Suprapubic skin (tissue), 4 donors: ENCODE data around the gene CTNNBL1. TPM values are rescaled to one million over a fixed set of nuclear protein-coding genes. Genes with fewer than 3 reads are reported as not detected.

Experiments
- DNase-seq, 2 donors: peaks; one replicate each; pipeline ENCODE4 v3.0.0-alpha.2; 2019; ENCODE audit warnings: low spot score in 2 of 2
- H3K27ac ChIP-seq: fragments of 200-600 bp; sonication (generic); one replicate; pipeline ENCODE4 v1.5.1; 2019
- H3K27me3 ChIP-seq: fragments of 200-600 bp; sonication (generic); one replicate; pipeline ENCODE4 v1.5.1; 2019
- H3K36me3 ChIP-seq: fragments of 200-600 bp; sonication (generic); one replicate; pipeline ENCODE4 v1.5.1; 2019
- H3K4me1 ChIP-seq: fragments of 200-600 bp; sonication (generic); one replicate; pipeline ENCODE4 v1.5.1; 2019
- H3K4me3 ChIP-seq: fragments of 200-600 bp; sonication (generic); one replicate; pipeline ENCODE4 v1.5.1; 2019; ENCODE audit warnings: mild to moderate bottlenecking
- H3K9me3 ChIP-seq: fragments of 200-600 bp; sonication (generic); one replicate; pipeline ENCODE4 v1.5.1; 2019
- EP300 ChIP-seq: sonication (generic); formaldehyde crosslinking; IDR thresholded peaks from one replicate; pipeline ENCODE4 v1.6.1; 2017; ENCODE audit warnings: antibody characterized with exemption
- POLR2A ChIP-seq, 2 donors: fragments of 450-650 bp; IDR thresholded peaks; one replicate each; pipeline ENCODE4 v1.6.1; 2017; ENCODE audit warnings: antibody characterized with exemption in 2 of 2, mild to moderate bottlenecking in 2 of 2, moderate library complexity in 2 of 2
- POLR2AphosphoS5 ChIP-seq, 3 donors: sonication (generic); formaldehyde crosslinking; IDR thresholded peaks; one replicate each; pipeline ENCODE4 v1.6.1; 2017; ENCODE audit warnings: antibody characterized with exemption in 3 of 3
- WGBS: methylation state at CpG from one replicate; pipeline ENCODE4 v1.1.5; 2018; 5-methylcytosine and 5-hydroxymethylcytosine counted together
- total RNA-seq, 4 donors: library from RNA; depleted of rRNA; stranded (reverse); fragments of >200 nt; gene quantifications; one replicate each; pipeline ENCODE4 v1.1.0, GENCODE V29; 2016
- TF ChIP-seq, protein P1 (sequence below), 2 donors: fragments of 200-600 bp in 1 of 2; fragments of 450-650 bp in 1 of 2; sonication (generic) in 1 of 2; IDR thresholded peaks; one replicate each; pipeline ENCODE4 v1.5.1; 2016 to 2019; ENCODE audit warnings: antibody characterized with exemption in 2 of 2, mild to moderate bottlenecking in 1 of 2, moderate library complexity in 1 of 2

CTNNBL1 gene
- total RNA-seq, 4 donors from 2014 or later = 17.2 to 27.4 (median 26.1) TPM

- Histone ChIP-seq H3K27ac (no peak overlapping the region), H3K36me3 (no peaks in the 10 kb centered on the region), H3K4me1 (peaks cover 3% of the 10 kb centered on the region), H3K9me3 (no peaks in the 10 kb centered on the region), H3K27me3 (peaks cover 7% of the 10 kb centered on the region), H3K4me3 (no peak overlapping the region)
- TF ChIP-seq, protein P1, sequence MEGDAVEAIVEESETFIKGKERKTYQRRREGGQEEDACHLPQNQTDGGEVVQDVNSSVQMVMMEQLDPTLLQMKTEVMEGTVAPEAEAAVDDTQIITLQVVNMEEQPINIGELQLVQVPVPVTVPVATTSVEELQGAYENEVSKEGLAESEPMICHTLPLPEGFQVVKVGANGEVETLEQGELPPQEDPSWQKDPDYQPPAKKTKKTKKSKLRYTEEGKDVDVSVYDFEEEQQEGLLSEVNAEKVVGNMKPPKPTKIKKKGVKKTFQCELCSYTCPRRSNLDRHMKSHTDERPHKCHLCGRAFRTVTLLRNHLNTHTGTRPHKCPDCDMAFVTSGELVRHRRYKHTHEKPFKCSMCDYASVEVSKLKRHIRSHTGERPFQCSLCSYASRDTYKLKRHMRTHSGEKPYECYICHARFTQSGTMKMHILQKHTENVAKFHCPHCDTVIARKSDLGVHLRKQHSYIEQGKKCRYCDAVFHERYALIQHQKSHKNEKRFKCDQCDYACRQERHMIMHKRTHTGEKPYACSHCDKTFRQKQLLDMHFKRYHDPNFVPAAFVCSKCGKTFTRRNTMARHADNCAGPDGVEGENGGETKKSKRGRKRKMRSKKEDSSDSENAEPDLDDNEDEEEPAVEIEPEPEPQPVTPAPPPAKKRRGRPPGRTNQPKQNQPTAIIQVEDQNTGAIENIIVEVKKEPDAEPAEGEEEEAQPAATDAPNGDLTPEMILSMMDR (IDR thresholded peaks at IDR 0.05) = no peak
- no peak for TF ChIP-seq POLR2A (IDR thresholded peaks at IDR 0.05)
- no peak for TF ChIP-seq POLR2AphosphoS5 (IDR thresholded peaks at IDR 0.05)
- no peak for DNase-seq
- WGBS = 65% methylated on average over 7 of the region's 13 CpGs
Observed at GRCh38 chr20:37890643-37891042, 196.8 kb downstream of the CTNNBL1 start.

GRCh38 chr20:37892001-37892400, 198.2 kb downstream of the CTNNBL1 start:
- no peaks in the 10 kb centered on the region for H3K9me3 ChIP-seq
- 48% methylated on average over 9 of the region's 9 CpGs for WGBS
- no peak for DNase-seq

GRCh38 chr20:37893566-37894241, 199.9 kb downstream of the CTNNBL1 start:
- Histone ChIP-seq H3K9me3 (no peaks in the 10 kb centered on the region), H3K36me3 (no peaks in the 10 kb centered on the region), H3K4me3 (no peak overlapping the region), H3K27ac (no peak overlapping the region), H3K4me1 (peaks cover 3% of the 10 kb centered on the region), H3K27me3 (no peaks in the 10 kb centered on the region)
- 82% methylated on average over 5 of the region's 5 CpGs for WGBS
- DNase-seq = no peak
- TF ChIP-seq POLR2AphosphoS5 (IDR thresholded peaks at IDR 0.05) (no peak), EP300 (no peak), POLR2A (IDR thresholded peaks at IDR 0.05) (no peak)
- TF ChIP-seq, protein P1 (IDR thresholded peaks at IDR 0.05) = no peak

More at GRCh38 chr20:37892001-37892400, 198.2 kb downstream of the CTNNBL1 start:
- Histone ChIP-seq H3K36me3 (no peaks in the 10 kb centered on the region), H3K4me3 (no peak overlapping the region), H3K27ac (no peak overlapping the region), H3K4me1 (peaks cover 3% of the 10 kb centered on the region), H3K27me3 (no peaks in the 10 kb centered on the region)
- TF ChIP-seq POLR2AphosphoS5 (IDR thresholded peaks at IDR 0.05) (no peak), POLR2A (IDR thresholded peaks at IDR 0.05) (no peak), EP300 (no peak)
- TF ChIP-seq, protein P1 (IDR thresholded peaks at IDR 0.05) = no peak

DNA sequence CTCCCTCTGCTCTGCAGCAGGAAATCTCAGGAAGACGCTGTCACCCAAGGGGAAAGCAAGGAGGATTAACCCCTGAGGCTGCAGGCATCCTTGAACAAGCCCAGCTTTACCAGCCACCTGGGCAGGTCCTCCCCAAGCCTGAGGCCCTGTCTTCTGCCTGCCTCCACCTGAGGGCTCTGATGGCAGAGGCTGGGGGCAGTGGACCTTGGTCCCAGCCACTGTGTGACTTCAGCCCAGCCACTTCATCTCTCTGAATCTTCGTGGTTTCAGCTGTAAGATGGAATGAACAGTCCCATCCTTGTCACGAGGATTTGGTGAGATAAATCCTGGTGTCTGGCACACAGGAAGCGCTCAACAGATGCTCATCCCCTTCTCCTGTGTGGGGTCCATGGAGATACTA, 200.6 kb downstream of the CTNNBL1 start:
- Histone ChIP-seq H3K4me1 (peaks cover 3% of the 10 kb centered on the region), H3K27ac (no peak overlapping the region), H3K27me3 (no peaks in the 10 kb centered on the region), H3K36me3 (no peaks in the 10 kb centered on the region), H3K9me3 (no peaks in the 10 kb centered on the region), H3K4me3 (no peak overlapping the region)
- DNase-seq = no peak
- WGBS = 94% methylated on average over 4 of the region's 4 CpGs
- TF ChIP-seq EP300 = no peak
- no peak for TF ChIP-seq POLR2A (IDR thresholded peaks at IDR 0.05)
- TF ChIP-seq POLR2AphosphoS5 (IDR thresholded peaks at IDR 0.05) = no peak
- TF ChIP-seq, protein P1 (IDR thresholded peaks at IDR 0.05) = no peak

DNA sequence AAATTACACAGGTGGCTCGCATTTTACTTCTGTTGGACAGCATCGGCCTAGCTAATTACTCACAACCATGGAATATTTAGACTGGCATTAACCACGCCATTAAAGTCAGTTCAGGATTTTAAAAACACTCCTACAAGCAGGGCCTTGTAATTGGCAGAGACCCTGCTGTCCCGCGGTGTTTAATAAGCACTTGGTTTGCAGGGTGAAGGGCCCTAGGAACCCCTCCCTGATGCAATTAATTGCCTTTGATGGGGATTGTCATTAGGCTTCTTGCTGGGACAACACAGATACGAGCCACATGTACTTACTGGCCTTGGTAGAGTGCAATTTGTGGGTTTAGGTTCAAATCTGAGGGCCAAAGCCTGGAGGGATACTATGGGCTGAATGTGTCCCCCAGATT, 201.3 kb downstream of the CTNNBL1 start:
- Histone ChIP-seq H3K36me3 (no peaks in the 10 kb centered on the region), H3K27me3 (no peaks in the 10 kb centered on the region), H3K4me3 (no peak overlapping the region), H3K9me3 (no peaks in the 10 kb centered on the region), H3K27ac (no peak overlapping the region), H3K4me1 (peaks cover 3% of the 10 kb centered on the region)
- 89% methylated on average over 6 of the region's 6 CpGs for WGBS
- DNase-seq = no peak
- TF ChIP-seq, protein P1 (IDR thresholded peaks at IDR 0.05) = no peak
- TF ChIP-seq EP300 (no peak), POLR2A (IDR thresholded peaks at IDR 0.05) (no peak), POLR2AphosphoS5 (IDR thresholded peaks at IDR 0.05) (no peak)
